MCF 10A (cell line): ENCODE data around the gene TRPT1. TPM values are rescaled to one million over a fixed set of nuclear protein-coding genes. Genes with fewer than 3 reads are reported as not detected.
A peak's percentile ranks its signal among the peaks of the same experiment; 100 is the strongest.

ENCODE experiments used
- Bru-seq: library from RNA; stranded (reverse); fragments of 400-500 nt; gene quantifications from one replicate; lab custom pipeline; 2021; lab: Mats Ljungman, UMichigan
- BruChase-seq, 2 experiments: library from RNA; stranded (reverse); fragments of 400-500 nt; gene quantifications; one replicate each; lab custom pipeline; 2021; lab: Mats Ljungman, UMichigan
- BruUV-seq: library from RNA; stranded (reverse); fragments of 400-500 nt; replicated peaks from 2 replicates; lab custom pipeline; 2021; lab: Mats Ljungman, UMichigan
- CTCF ChIA-PET: fragments of 300-600 bp; sonication (Branson Sonifier 250); formaldehyde crosslinking; extraction: SDS; loops from one replicate; lab custom pipeline; 2021; ENCODE audit warnings: antibody characterized with exemption, inconsistent platforms; lab: Yijun Ruan, JAX
- POLR2A ChIA-PET: fragments of 300-600, 350-650 bp; sonication (Branson Sonifier 250); formaldehyde crosslinking; extraction: SDS; loops from one replicate; lab custom pipeline; 2020; ENCODE audit warnings: antibody characterized with exemption, inconsistent platforms; lab: Yijun Ruan, JAX
- DNase-seq: peaks from one replicate; pipeline ENCODE4 v3.0.0-alpha.2; 2018; ENCODE audit not compliant: unreplicated experiment
- H3K27ac Mint-ChIP-seq: one replicate; pipeline ENCODE4 v1.8.0; 2022; ENCODE audit warnings: mild to moderate bottlenecking, low read depth, mixed read lengths; ENCODE audit not compliant: unreplicated experiment
- H3K27me3 Mint-ChIP-seq: one replicate; pipeline ENCODE4 v1.8.0; 2022; ENCODE audit warnings: mixed read lengths; ENCODE audit not compliant: insufficient read depth, unreplicated experiment
- H3K36me3 Mint-ChIP-seq: one replicate; pipeline ENCODE4 v1.8.0; 2022; ENCODE audit warnings: mild to moderate bottlenecking, moderate library complexity, mixed read lengths; ENCODE audit not compliant: insufficient read depth, unreplicated experiment
- H3K4me1 Mint-ChIP-seq: one replicate; pipeline ENCODE4 v1.8.0; 2022; ENCODE audit warnings: mixed read lengths; ENCODE audit not compliant: insufficient read depth, unreplicated experiment
- H3K4me3 Mint-ChIP-seq: one replicate; pipeline ENCODE4 v1.8.0; 2022; ENCODE audit warnings: mild to moderate bottlenecking, moderate library complexity, mixed read lengths; ENCODE audit not compliant: unreplicated experiment
- H3K9me3 Mint-ChIP-seq: one replicate; pipeline ENCODE4 v1.8.0; 2022; ENCODE audit warnings: mixed read lengths; ENCODE audit not compliant: unreplicated experiment
- intact Hi-C: fragments of 100-400 bp; cut with micrococcal nuclease; formaldehyde crosslinking; loops from 2 replicates; pipeline ENCODE4 v1.14.1; 2022
- long read RNA-seq: library from polyadenylated mRNA; stranded (forward); transcript quantifications from one replicate; pipeline ENCODE4 v2.0.0, GENCODE V29; 2022
- total RNA-seq: library from RNA; stranded (reverse); gene quantifications from 2 replicates; pipeline ENCODE4 v1.2.3, GENCODE V29; 2022
- TF ChIP-seq, protein P1 (sequence below): fragments of 200-600 bp; IDR thresholded peaks from one replicate; pipeline ENCODE4 v1.8.0; 2022; ENCODE audit warnings: antibody characterized with exemption, mild to moderate bottlenecking; ENCODE audit not compliant: unreplicated experiment

TRPT1 gene, protein sequence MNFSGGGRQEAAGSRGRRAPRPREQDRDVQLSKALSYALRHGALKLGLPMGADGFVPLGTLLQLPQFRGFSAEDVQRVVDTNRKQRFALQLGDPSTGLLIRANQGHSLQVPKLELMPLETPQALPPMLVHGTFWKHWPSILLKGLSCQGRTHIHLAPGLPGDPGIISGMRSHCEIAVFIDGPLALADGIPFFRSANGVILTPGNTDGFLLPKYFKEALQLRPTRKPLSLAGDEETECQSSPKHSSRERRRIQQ
- total RNA-seq: 27.0 and 31.3 TPM in 2 replicates
- Bru-seq, nascent RNA: percentile 48 among the genes with signal in this experiment
- percentile 55 among the genes with signal in this experiment for BruChase-seq, experiment 1, labeled RNA remaining after a 6-hour chase
- BruChase-seq, experiment 2, labeled RNA remaining after a 2-hour chase: percentile 48 among the genes with signal in this experiment
- long read RNA-seq, transcript TRPT1-203 (7 exons, 865 nt): minor isoform, 9 of 51 reads
- long read RNA-seq, transcript TRPT1-201 (8 exons, 962 nt): major isoform, 18 of 51 reads
- long read RNA-seq, partial matches to known transcripts: 5 of 51 reads
- long read RNA-seq, other reads (novel, unspliced or antisense): 18 of 51 reads

DNA sequence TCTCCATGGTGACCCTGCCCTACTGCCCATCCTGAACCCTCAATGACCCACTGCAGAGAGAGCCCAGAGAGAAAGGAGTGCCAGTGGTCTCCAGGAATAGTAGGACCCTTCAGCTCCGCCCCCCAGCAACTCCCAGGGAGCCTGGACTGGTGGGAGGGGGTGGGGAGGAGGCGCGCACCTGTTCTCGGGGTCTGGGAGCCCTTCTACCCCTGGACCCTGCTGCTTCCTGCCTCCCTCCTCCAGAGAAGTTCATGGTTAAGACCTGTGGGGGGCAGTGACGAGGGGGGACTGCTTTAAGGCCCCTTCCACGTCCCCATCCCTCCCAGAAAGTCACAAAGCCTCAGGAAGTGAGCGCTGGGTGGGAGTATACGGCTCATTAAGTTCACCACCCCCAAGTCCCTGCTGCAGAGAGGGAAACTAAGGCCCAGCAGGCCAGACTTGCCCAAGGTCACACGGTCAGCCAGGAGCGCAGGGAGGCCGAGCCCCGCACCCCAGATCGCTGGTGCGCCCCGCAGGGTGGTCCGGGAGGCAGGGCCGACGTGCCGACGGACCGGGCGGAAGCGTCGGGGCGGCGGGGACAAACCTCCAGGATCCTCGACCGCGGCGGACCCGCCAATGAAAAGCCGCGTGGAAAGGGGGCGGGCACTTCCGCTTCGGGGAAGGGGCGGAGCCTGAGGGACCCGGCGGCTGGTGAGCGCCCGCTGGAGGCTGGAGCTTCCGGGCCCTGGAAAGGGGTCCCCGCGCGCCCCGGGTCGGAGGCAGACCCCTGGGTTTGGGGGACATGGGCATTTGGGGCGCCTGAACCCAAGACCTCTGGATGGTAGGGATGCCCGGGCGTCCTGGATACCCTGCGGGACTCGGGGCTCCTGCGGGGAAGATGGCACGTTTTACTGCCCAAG, at the start of gene TRPT1, which contains the start of gene NUDT22:
Gene TRPT1 (minus strand): TSS at position 579 of the 899 bp plus-strand sequence. CDS start 326 bp downstream, at position 253.
Gene NUDT22 (plus strand): TSS at position 667 of the 899 bp plus-strand sequence. CDS start 379 bp downstream, outside the sequence.
- Mint-ChIP-seq H3K9me3 (no peaks in the 10 kb centered on the region), H3K27me3 (no peaks in the 10 kb centered on the region), H3K27ac (peak within 1 kb of the TSS; percentile 80), H3K4me3 (peak within 1 kb of the TSS; percentile 80), H3K4me1 (peaks cover 8% of the 10 kb centered on the region), H3K36me3 (peaks cover 6% of the 10 kb centered on the region)
- intact Hi-C loops: loop anchor here (2.0 kb wide), 1 partner anchor 39 kb away; the partner anchor contains the start of gene STIP1
- POLR2A ChIA-PET: interaction anchor here (0.9 to 11.9 kb wide), 23 partner anchors 9 to 1499 kb away, joined by 3 to 122 read pairs (median 4); partner anchors contain the start of genes BAD, ESRRA, FKBP2 and HNRNPUL2
- TF ChIP-seq, protein P1, sequence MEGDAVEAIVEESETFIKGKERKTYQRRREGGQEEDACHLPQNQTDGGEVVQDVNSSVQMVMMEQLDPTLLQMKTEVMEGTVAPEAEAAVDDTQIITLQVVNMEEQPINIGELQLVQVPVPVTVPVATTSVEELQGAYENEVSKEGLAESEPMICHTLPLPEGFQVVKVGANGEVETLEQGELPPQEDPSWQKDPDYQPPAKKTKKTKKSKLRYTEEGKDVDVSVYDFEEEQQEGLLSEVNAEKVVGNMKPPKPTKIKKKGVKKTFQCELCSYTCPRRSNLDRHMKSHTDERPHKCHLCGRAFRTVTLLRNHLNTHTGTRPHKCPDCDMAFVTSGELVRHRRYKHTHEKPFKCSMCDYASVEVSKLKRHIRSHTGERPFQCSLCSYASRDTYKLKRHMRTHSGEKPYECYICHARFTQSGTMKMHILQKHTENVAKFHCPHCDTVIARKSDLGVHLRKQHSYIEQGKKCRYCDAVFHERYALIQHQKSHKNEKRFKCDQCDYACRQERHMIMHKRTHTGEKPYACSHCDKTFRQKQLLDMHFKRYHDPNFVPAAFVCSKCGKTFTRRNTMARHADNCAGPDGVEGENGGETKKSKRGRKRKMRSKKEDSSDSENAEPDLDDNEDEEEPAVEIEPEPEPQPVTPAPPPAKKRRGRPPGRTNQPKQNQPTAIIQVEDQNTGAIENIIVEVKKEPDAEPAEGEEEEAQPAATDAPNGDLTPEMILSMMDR: peak; percentile 31
- TSS peak; percentile 46 for BruUV-seq
- CTCF ChIA-PET: interaction anchor here (0.8 to 4.7 kb wide), 6 partner anchors 9 to 77 kb away, joined by 3 to 22 read pairs (median 4); no protein-coding TSS in a partner anchor
- DNase-seq: peak; percentile 79

DNA sequence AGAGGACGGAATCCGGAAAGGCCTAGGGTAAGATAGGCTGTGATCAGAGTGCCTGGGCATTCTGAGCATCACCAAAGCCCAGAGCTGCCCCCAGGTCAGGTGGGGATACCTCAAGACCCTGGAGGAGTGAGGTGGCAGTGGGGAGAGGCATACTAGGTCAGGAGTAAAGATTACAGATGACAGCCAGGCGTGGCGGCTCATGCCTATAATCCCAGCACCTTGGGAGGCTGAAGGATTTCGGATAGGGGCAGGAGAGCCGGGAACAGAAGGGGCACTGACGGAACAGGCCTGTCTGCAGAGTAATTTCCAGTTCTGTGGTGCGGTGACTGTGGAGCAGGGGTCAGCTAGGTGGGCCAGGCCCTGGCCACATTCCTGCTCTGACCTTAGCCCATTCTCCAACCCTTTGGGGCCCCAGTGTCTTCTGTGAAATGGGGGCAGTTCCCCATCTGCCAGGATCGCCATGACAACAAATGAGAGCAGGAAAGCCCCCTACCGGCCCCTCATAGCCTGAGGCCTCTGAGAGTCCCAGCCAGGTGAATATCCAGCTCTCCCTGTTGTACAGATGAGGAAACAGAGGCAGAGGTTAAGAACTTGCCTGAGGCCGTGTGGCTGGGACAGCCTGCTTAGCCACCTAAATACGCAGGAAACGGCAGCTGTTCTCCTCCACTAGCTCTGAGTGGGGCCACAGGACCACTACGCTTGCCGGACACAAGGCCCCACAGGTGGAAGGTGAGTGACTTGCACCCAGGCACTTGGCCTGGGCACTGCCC, 49.2 kb upstream of the TRPT1 start:
- TF ChIP-seq, protein P1: no peak
- no TSS peak for BruUV-seq
- no peak for DNase-seq
- no peaks in the 10 kb centered on the region for H3K9me3 Mint-ChIP-seq
- peaks cover 4% of the 10 kb centered on the region for H3K4me1 Mint-ChIP-seq
- no peak overlapping the region for H3K4me3 Mint-ChIP-seq
- peaks cover 35% of the 10 kb centered on the region for H3K36me3 Mint-ChIP-seq
- intact Hi-C loops: no loop called here
- H3K27ac Mint-ChIP-seq: peak overlapping the region; percentile 79
- ChIA-PET POLR2A (interaction anchor here (0.6 to 3.0 kb wide), 9 partner anchors 11 to 1696 kb away, joined by 3 to 24 read pairs (median 4); partner anchors contain the start of genes GPR137 and PLCB3), CTCF (interaction anchor here (0.6 to 4.5 kb wide), 3 partner anchors 17 to 81 kb away, joined by 3 to 37 read pairs (median 23); partner anchors contain the start of gene CATSPERZ)
- H3K27me3 Mint-ChIP-seq: no peaks in the 10 kb centered on the region

DNA sequence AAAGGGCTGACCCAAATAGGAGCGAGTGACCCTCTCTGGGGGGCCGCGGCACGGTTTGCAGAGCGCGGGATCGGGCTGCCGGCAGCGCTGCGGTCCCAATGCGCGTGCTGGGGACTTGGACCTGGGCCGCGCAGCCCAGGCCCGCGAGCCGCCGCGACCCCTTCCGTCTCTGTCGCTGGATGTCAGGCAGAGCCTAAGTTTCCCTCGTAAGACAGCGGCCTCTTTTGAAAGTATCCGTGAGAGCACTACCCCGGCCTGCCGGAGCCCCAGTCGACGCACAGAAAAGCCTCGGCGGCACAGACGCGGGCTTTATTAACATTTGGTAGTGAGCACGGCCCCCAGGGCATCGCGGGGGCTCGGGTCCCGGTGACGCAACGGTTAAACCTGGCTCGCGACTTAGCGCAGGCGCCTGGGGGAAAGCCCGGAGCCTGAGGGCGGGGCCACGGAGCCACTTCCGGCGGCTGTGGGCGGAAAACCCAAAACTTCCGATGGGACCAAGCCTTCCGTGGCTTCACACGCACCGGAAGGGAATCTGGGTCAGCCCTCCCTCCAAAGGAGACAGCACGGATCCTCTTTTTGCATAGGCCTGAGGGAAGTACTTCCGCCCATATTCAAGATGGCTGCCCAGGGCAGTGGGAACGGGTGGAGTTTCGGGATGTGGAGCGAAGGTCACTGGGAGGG, 43.7 kb upstream of the TRPT1 start:
- H3K27ac Mint-ChIP-seq: peak overlapping the region; percentile 96
- peaks cover 49% of the 10 kb centered on the region for H3K36me3 Mint-ChIP-seq
- no peaks in the 10 kb centered on the region for H3K9me3 Mint-ChIP-seq
- peak overlapping the region; percentile 96 for H3K4me3 Mint-ChIP-seq
- CTCF ChIA-PET: interaction anchor here (0.6 to 6.4 kb wide), 8 partner anchors 14 to 1535 kb away, joined by 3 to 70 read pairs (median 4); partner anchors contain the start of gene PLCB3
- TF ChIP-seq, protein P1: peak; percentile 1
- H3K27me3 Mint-ChIP-seq: no peaks in the 10 kb centered on the region
- DNase-seq: peak; percentile 100
- peaks cover 23% of the 10 kb centered on the region for H3K4me1 Mint-ChIP-seq
- TSS peak; percentile 52 for BruUV-seq
- intact Hi-C loops: loop anchor here (1.0 kb wide), 2 partner anchors 18 to 35 kb away; partner anchors contain the start of gene PLCB3
- POLR2A ChIA-PET: interaction anchor here (0.6 to 7.6 kb wide), 31 partner anchors 7 to 1582 kb away, joined by 3 to 125 read pairs (median 6); partner anchors contain the start of genes BAD, CATSPERZ, ESRRA and FKBP2
